Mesenchymal stem cell (in vitro differentiated cells and primary cell): ENCODE measurements around the gene APOBEC3F.
"Not testable (repeated sequence)": the region's sequence is repeated elsewhere in the genome, so short reads cannot be mapped to it uniquely, and the experiment has no call there.

Experiments used
- DNase-seq: peaks from one replicate; pipeline ENCODE4 v3.0.0-alpha.2; 2013
- H2AFZ ChIP-seq: one replicate; pipeline ENCODE4 v1.6.1; 2013; ENCODE audit warnings: low read depth, mild to moderate bottlenecking, control low read depth, inconsistent platforms, low read length, moderate library complexity
- H2AK5ac ChIP-seq: 2 replicates; pipeline ENCODE4 v1.6.1; 2013; ENCODE audit warnings: low read length, moderate library complexity, mild to moderate bottlenecking, inconsistent platforms; ENCODE audit not compliant: severe bottlenecking
- H2BK120ac ChIP-seq: one replicate; pipeline ENCODE4 v1.6.1; 2013; ENCODE audit warnings: low read depth, mild to moderate bottlenecking, inconsistent platforms, low read length, moderate library complexity
- H2BK12ac ChIP-seq, 2 experiments: one replicate each; pipeline ENCODE4 v1.6.1; 2013; ENCODE audit warnings: inconsistent platforms in 2 of 2, low read length in 2 of 2, mild to moderate bottlenecking in 2 of 2, moderate library complexity in 2 of 2, control low read depth in 1 of 2
- H2BK15ac ChIP-seq: one replicate; pipeline ENCODE4 v1.6.1; 2013; ENCODE audit warnings: mild to moderate bottlenecking, low read depth, inconsistent platforms; ENCODE audit not compliant: poor library complexity, severe bottlenecking
- H2BK5ac ChIP-seq: 2 replicates; pipeline ENCODE4 v1.6.1; 2013; ENCODE audit warnings: low read depth, mild to moderate bottlenecking, low read length, control low read depth, inconsistent platforms; ENCODE audit not compliant: poor library complexity, severe bottlenecking
- H3K14ac ChIP-seq, 2 experiments: one replicate each; pipeline ENCODE4 v1.6.1; 2013; ENCODE audit warnings: inconsistent platforms in 2 of 2, low read length in 2 of 2, control low read depth in 1 of 2, mild to moderate bottlenecking in 1 of 2, moderate library complexity in 1 of 2
- H3K18ac ChIP-seq, 2 experiments: one replicate each; pipeline ENCODE4 v1.6.1; 2013; ENCODE audit warnings: inconsistent platforms in 2 of 2, low read length in 2 of 2, control low read depth in 1 of 2, low read depth in 1 of 2, mild to moderate bottlenecking in 1 of 2
- H3K23ac ChIP-seq, 2 experiments: one replicate each; pipeline ENCODE4 v1.6.1; 2013; ENCODE audit warnings: inconsistent platforms in 2 of 2, low read length in 2 of 2, mild to moderate bottlenecking in 2 of 2, moderate library complexity in 2 of 2, control low read depth in 1 of 2
- H3K27ac ChIP-seq: 2 replicates; pipeline ENCODE4 v1.5.1; 2013; ENCODE audit warnings: mild to moderate bottlenecking, moderate library complexity, low read length, control low read depth, inconsistent platforms; ENCODE audit not compliant: poor library complexity, severe bottlenecking
- H3K27me3 ChIP-seq, 2 experiments: 2 replicates each; pipeline versions ENCODE4 v1.6.1 to v1.7.0; 2013; ENCODE audit warnings: low read length in 2 of 2, mild to moderate bottlenecking in 2 of 2, moderate library complexity in 2 of 2, control low read depth in 1 of 2, inconsistent platforms in 1 of 2; ENCODE audit not compliant: control insufficient read depth in 1 of 2, insufficient read depth in 1 of 2
- H3K36me3 ChIP-seq, 2 experiments: 2 replicates each; pipeline versions ENCODE4 v1.6.1 to v1.7.0; 2013; ENCODE audit warnings: low read length in 2 of 2, control low read depth in 1 of 2, inconsistent platforms in 1 of 2, low read depth in 1 of 2, mild to moderate bottlenecking in 1 of 2; ENCODE audit not compliant: insufficient read depth in 2 of 2, control insufficient read depth in 1 of 2
- H3K4ac ChIP-seq, 2 experiments: one replicate each; pipeline ENCODE4 v1.6.1; 2013; ENCODE audit warnings: inconsistent platforms in 2 of 2, low read length in 2 of 2, mild to moderate bottlenecking in 2 of 2, moderate library complexity in 2 of 2, control low read depth in 1 of 2, low read depth in 1 of 2
- H3K4me1 ChIP-seq: 2 replicates; pipeline ENCODE4 v1.6.1; 2013; ENCODE audit warnings: low read depth, low read length, control low read depth; ENCODE audit not compliant: control insufficient read depth, insufficient read depth
- H3K4me2 ChIP-seq: 2 replicates; pipeline ENCODE4 v1.6.1; 2013; ENCODE audit warnings: low read length, mild to moderate bottlenecking, inconsistent platforms; ENCODE audit not compliant: poor library complexity, severe bottlenecking
- H3K4me3 ChIP-seq, 2 experiments: 2 replicates each; pipeline versions ENCODE4 v1.5.1 to v1.7.0; 2013; ENCODE audit warnings: low read length in 2 of 2, mild to moderate bottlenecking in 2 of 2, control low read depth in 1 of 2, low read depth in 1 of 2; ENCODE audit not compliant: insufficient read depth in 1 of 2
- H3K79me1 ChIP-seq: replicated peaks from 2 replicates; pipeline ENCODE4 v1.6.1; 2013; ENCODE audit warnings: mild to moderate bottlenecking, control low read depth, low read length, inconsistent platforms; ENCODE audit not compliant: poor library complexity, severe bottlenecking
- H3K9ac ChIP-seq: 2 replicates; pipeline ENCODE4 v1.7.0; 2013; ENCODE audit warnings: mild to moderate bottlenecking, low read length, moderate library complexity
- H3K9me3 ChIP-seq: 2 replicates; pipeline ENCODE4 v1.7.0; 2013; ENCODE audit warnings: mild to moderate bottlenecking, low read length; ENCODE audit not compliant: control insufficient read depth
- H4K8ac ChIP-seq: one replicate; pipeline ENCODE4 v1.6.1; 2013; ENCODE audit warnings: inconsistent platforms, mild to moderate bottlenecking, low read length, moderate library complexity
- H4K91ac ChIP-seq: one replicate; pipeline ENCODE4 v1.6.1; 2013; ENCODE audit warnings: mild to moderate bottlenecking, low read length, inconsistent platforms
- WGBS: methylation state at CpG from one replicate; pipeline ENCODE4 v1.1.7; 2013; ENCODE audit warnings: mixed read lengths; 5-methylcytosine and 5-hydroxymethylcytosine counted together

The APOBEC3F gene

DNA sequence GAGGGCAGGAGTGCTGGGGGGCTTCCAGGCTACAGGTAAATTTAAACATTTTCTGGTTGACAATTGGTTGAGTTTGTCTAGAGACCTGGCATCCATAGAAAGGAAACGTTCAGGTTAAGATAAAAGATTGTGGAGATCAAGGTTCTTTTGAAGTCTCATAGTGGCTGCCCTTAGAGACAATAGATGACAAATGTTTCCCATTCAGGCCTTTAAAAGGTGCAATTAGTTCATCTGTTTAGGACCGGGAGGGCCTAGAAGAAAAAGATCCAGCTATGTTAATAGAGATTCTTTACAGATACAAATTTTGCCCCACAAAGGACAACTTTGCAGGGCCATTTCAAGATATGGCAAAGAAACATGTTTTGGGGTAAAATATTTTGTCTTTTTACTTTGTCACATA lies 3.6 kb upstream of the APOBEC3F start:
- WGBS: 15% methylated on average over 1 of the region's 2 CpGs
- H2BK5ac ChIP-seq, H3K9me3 ChIP-seq, H3K4me3 ChIP-seq, H2AFZ ChIP-seq, H3K4me2 ChIP-seq, H3K36me3 ChIP-seq, H3K18ac ChIP-seq, H3K4me1 ChIP-seq, H3K27me3 ChIP-seq, H3K4ac ChIP-seq, H2BK15ac ChIP-seq, H3K79me1 ChIP-seq, H4K8ac ChIP-seq, H2BK12ac ChIP-seq, H2AK5ac ChIP-seq, H3K23ac ChIP-seq, H4K91ac ChIP-seq, H3K9ac ChIP-seq, DNase-seq, H3K27ac ChIP-seq, H2BK120ac ChIP-seq, H3K14ac ChIP-seq: not testable (repeated sequence)

- H2BK5ac ChIP-seq: no peak overlapping the region
- peak overlapping the region; percentile 85 for H4K8ac ChIP-seq
- WGBS: 88% methylated on average over 16 of the region's 19 CpGs
Observed at GRCh38 chr22:39039306-39040126, 1.1 kb upstream of the APOBEC3F start.

DNA sequence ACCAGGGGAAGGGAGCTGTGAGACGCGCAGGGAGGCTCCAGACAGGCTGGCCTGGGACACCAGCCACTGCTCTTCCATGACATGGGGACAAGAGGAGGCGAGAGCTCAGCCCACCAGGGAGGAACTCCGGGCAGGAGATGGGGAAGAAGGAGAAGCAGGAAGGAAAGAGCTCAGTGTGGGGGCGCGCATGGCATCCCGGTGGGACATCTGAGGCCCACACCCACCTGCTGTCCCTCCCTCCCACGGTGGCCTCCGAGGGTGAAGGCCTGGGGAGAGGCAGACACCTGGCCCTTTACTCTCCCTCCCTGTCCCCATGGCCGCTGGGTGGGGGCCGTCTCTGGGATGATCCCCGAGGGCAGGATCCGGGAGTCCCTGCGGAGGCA lies 518 bp upstream of the APOBEC3F start:
- peak overlapping the region in 1 of 2 experiments; percentile 86 for H3K4me3 ChIP-seq
- WGBS: 74% methylated on average over 2 of the region's 14 CpGs
- H2AK5ac ChIP-seq, H3K9ac ChIP-seq, H3K27ac ChIP-seq, DNase-seq, H3K23ac ChIP-seq, H2BK5ac ChIP-seq, H3K14ac ChIP-seq, H3K9me3 ChIP-seq, H2BK120ac ChIP-seq, H3K79me1 ChIP-seq, H3K4ac ChIP-seq, H2BK15ac ChIP-seq, H3K27me3 ChIP-seq: not testable (repeated sequence)
- H3K18ac ChIP-seq: peak overlapping the region; percentile 33 to 84
- peak overlapping the region; percentile 85 for H2AFZ ChIP-seq
- H2BK12ac ChIP-seq: peak overlapping the region in 1 of 2 experiments; percentile 71
- H3K36me3 ChIP-seq: peaks cover 4 to 15% of the 10 kb centered on the region in 2 experiments
- peaks cover 13% of the 10 kb centered on the region for H3K4me1 ChIP-seq
- H4K91ac ChIP-seq: peak overlapping the region; percentile 83
- peak overlapping the region; percentile 85 for H4K8ac ChIP-seq
- peak overlapping the region; percentile 22 for H3K4me2 ChIP-seq

More at GRCh38 chr22:39039306-39040126, 1.1 kb upstream of the APOBEC3F start:
- no peak overlapping the region for H2AK5ac ChIP-seq
- H3K14ac ChIP-seq: no peak overlapping the region
- H3K36me3 ChIP-seq: peaks cover 4 to 12% of the 10 kb centered on the region in 2 experiments
- no peak overlapping the region for H3K4ac ChIP-seq
- peaks cover 13% of the 10 kb centered on the region for H3K4me1 ChIP-seq
- peak overlapping the region in 1 of 2 experiments; percentile 86 for H3K4me3 ChIP-seq
- H3K4me2 ChIP-seq: no peak overlapping the region
- no peaks in the 10 kb centered on the region for H3K9me3 ChIP-seq
- H3K79me1 ChIP-seq: peaks cover 9% of the 10 kb centered on the region
- DNase-seq: no peak
- H3K27me3 ChIP-seq: no peaks in the 10 kb centered on the region
- peak overlapping the region in 1 of 2 experiments; percentile 84 for H3K18ac ChIP-seq
- H3K23ac ChIP-seq: no peak overlapping the region
- no peak overlapping the region for H4K91ac ChIP-seq
- H3K9ac ChIP-seq: no peak overlapping the region
- H2AFZ ChIP-seq: peak overlapping the region; percentile 85
- H3K27ac ChIP-seq: no peak overlapping the region
- peak overlapping the region; percentile 11 to 71 for H2BK12ac ChIP-seq
- H2BK15ac ChIP-seq: no peak overlapping the region
- no peak overlapping the region for H2BK120ac ChIP-seq

GRCh38 chr22:39041908-39042307 lies 1.2 kb downstream of the APOBEC3F start:
- Histone ChIP-seq H3K9ac (no peak overlapping the region), H3K4me3 (peak overlapping the region in 1 of 2 experiments; percentile 86), H3K9me3 (no peaks in the 10 kb centered on the region), H2BK12ac (no peak overlapping the region), H3K4me1 (peaks cover 13% of the 10 kb centered on the region), H3K36me3 (peaks cover 4 to 20% of the 10 kb centered on the region in 2 experiments), H3K4ac (no peak overlapping the region), H3K79me1 (peaks cover 9% of the 10 kb centered on the region), H2BK5ac (no peak overlapping the region), H3K27ac (no peak overlapping the region), H4K8ac (no peak overlapping the region), H3K4me2 (peak overlapping the region; percentile 37), H2AFZ (no peak overlapping the region), H3K14ac (peak overlapping the region in 1 of 2 experiments; percentile 91), H2AK5ac (peak overlapping the region; percentile 90), H3K23ac (no peak overlapping the region), H2BK120ac (no peak overlapping the region), H2BK15ac (no peak overlapping the region), H4K91ac (no peak overlapping the region), H3K27me3 (no peaks in the 10 kb centered on the region), H3K18ac (no peak overlapping the region)
- DNase-seq: no peak
- WGBS: 96% methylated on average over 7 of the region's 7 CpGs
